Progenitor cell of endocrine pancreas (in vitro differentiated cells): Measurements from ENCODE around the gene TMEM61. TPM values are rescaled to one million over a fixed set of nuclear protein-coding genes. Genes with fewer than 3 reads are reported as not detected.
A peak's percentile ranks its signal among the peaks of the same experiment; 100 is the strongest.
"Not testable (repeated sequence)": the region's sequence is repeated elsewhere in the genome, so short reads cannot be mapped to it uniquely, and the experiment has no call there.

Experiments used
- DNase-seq: peaks from one replicate; pipeline ENCODE4 v3.0.0; 2021; ENCODE audit warnings: low spot score; ENCODE audit not compliant: unreplicated experiment
- H3K27ac Mint-ChIP-seq: 2 replicates; pipeline ENCODE4 v1.8.0; 2021; ENCODE audit warnings: mild to moderate bottlenecking, moderate library complexity, mixed read lengths
- H3K27me3 Mint-ChIP-seq: 2 replicates; pipeline ENCODE4 v1.8.0; 2021; ENCODE audit warnings: mixed read lengths
- H3K36me3 Mint-ChIP-seq: 2 replicates; pipeline ENCODE4 v1.8.0; 2022; ENCODE audit warnings: mixed read lengths; ENCODE audit not compliant: insufficient read depth
- H3K4me1 Mint-ChIP-seq: 2 replicates; pipeline ENCODE4 v1.8.0; 2021; ENCODE audit warnings: low read depth, mixed read lengths
- H3K4me3 Mint-ChIP-seq: 2 replicates; pipeline ENCODE4 v1.8.0; 2021; ENCODE audit warnings: low read depth, mild to moderate bottlenecking, moderate library complexity, mixed read lengths
- H3K9me3 Mint-ChIP-seq: 2 replicates; pipeline ENCODE4 v1.8.0; 2021; ENCODE audit warnings: low read depth, mixed read lengths
- CTCF ChIP-seq: fragments of 200-600 bp; sonication (generic); IDR thresholded peaks from one replicate; pipeline ENCODE4 v1.5.0; 2021; ENCODE audit warnings: antibody characterized with exemption, mild to moderate bottlenecking; ENCODE audit not compliant: unreplicated experiment
- long read RNA-seq: library from polyadenylated mRNA; unstranded; transcript quantifications from one replicate; pipeline ENCODE4 v2.0.0, GENCODE V29; 2020
- total RNA-seq: library from RNA; stranded (reverse); gene quantifications from 2 replicates; pipeline ENCODE4 v1.2.1, GENCODE V29; 2021

TMEM61 gene
- total RNA-seq: 0.53 and 1.3 TPM in 2 replicates
- long read RNA-seq: 0 reads

GRCh38 chr1:54980528-54981241, at the start of gene TMEM61:
TSS of gene TMEM61 (plus strand) at chr1:54980628. CDS start at chr1:54981066, 438 bp downstream.
- peaks cover 71% of the 10 kb centered on the region for H3K27me3 Mint-ChIP-seq
- peak within 1 kb of the TSS; percentile 66 for H3K4me3 Mint-ChIP-seq
- peaks cover 5% of the 10 kb centered on the region for H3K4me1 Mint-ChIP-seq
- no peaks in the 10 kb centered on the region for H3K36me3 Mint-ChIP-seq
- DNase-seq: no peak
- TF ChIP-seq CTCF: no peak
- no peaks in the 10 kb centered on the region for H3K9me3 Mint-ChIP-seq
- no peak within 1 kb of the TSS for H3K27ac Mint-ChIP-seq

DNA sequence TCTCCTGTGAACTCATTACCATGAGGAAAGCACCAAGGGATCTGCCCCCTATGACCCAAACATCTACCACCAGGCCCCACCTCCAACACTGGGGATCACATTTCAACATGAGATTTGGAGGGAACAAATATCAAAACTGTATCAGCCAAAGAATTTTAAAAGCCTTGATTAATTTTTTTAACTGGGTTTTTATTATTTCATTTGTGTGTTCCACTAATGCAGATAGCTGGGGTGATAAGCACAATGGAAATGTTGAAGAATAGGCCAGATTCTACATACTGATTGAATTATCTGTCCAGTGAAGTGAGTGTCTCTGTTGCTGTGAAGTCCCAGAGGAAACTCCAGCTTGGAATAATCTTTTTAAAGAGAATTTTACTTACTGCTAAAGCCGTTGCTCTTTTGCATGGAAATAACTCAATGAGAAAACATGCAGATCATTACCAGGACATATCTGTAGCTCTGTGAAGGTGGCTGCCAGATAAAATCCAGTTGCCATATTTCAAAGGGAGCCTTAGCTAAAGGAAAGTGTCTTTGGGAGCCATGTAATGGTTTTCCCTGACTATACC, 49.1 kb upstream of the TMEM61 start:
- H3K36me3 Mint-ChIP-seq: peaks cover 5% of the 10 kb centered on the region
- H3K27ac Mint-ChIP-seq: no peak overlapping the region
- peaks cover 2% of the 10 kb centered on the region for H3K4me1 Mint-ChIP-seq
- peaks cover 7% of the 10 kb centered on the region for H3K27me3 Mint-ChIP-seq
- no peak for TF ChIP-seq CTCF
- H3K9me3 Mint-ChIP-seq: peaks cover 12% of the 10 kb centered on the region
- DNase-seq: no peak
- H3K4me3 Mint-ChIP-seq: no peak overlapping the region

GRCh38 chr1:54934081-54934480, 46.3 kb upstream of the TMEM61 start:
- not testable (repeated sequence) for H3K27ac Mint-ChIP-seq, H3K4me3 Mint-ChIP-seq, H3K4me1 Mint-ChIP-seq, H3K36me3 Mint-ChIP-seq, DNase-seq
- Mint-ChIP-seq H3K9me3 (peaks cover 12% of the 10 kb centered on the region), H3K27me3 (peaks cover 14% of the 10 kb centered on the region)

- H3K9me3 Mint-ChIP-seq: peaks cover 12% of the 10 kb centered on the region
- peaks cover 5% of the 10 kb centered on the region for H3K36me3 Mint-ChIP-seq
- no peak overlapping the region for H3K4me3 Mint-ChIP-seq
- no peak for DNase-seq
- H3K27me3 Mint-ChIP-seq: peaks cover 14% of the 10 kb centered on the region
- no peak for TF ChIP-seq CTCF
- H3K27ac Mint-ChIP-seq: no peak overlapping the region
- H3K4me1 Mint-ChIP-seq: peaks cover 2% of the 10 kb centered on the region
Measured at GRCh38 chr1:54934869-54935268, 45.6 kb upstream of the TMEM61 start.

DNA sequence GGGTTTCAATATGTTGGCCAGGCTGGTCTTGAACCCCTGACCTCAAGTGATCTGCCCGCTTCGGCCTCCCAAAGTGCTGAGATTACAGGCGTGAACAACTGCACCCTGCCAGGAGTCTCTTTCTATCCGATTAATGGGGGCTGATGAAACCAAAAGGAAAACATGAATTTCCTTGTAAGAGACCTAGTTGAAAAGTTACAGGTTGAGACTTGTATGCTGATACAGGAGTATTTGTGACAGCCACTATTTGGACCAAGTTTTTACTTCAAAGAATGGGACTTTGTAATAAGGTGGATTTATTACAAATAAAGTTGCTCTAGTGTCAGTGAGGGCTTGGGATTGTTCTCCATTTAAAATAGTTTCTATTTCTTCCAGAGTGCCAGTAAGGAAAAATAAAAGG, 43.6 kb upstream of the TMEM61 start:
- Mint-ChIP-seq H3K36me3 (peaks cover 4% of the 10 kb centered on the region), H3K4me3 (no peak overlapping the region), H3K27ac (no peak overlapping the region), H3K4me1 (peaks cover 2% of the 10 kb centered on the region), H3K9me3 (peaks cover 10% of the 10 kb centered on the region), H3K27me3 (peaks cover 20% of the 10 kb centered on the region)
- no peak for TF ChIP-seq CTCF
- no peak for DNase-seq

DNA sequence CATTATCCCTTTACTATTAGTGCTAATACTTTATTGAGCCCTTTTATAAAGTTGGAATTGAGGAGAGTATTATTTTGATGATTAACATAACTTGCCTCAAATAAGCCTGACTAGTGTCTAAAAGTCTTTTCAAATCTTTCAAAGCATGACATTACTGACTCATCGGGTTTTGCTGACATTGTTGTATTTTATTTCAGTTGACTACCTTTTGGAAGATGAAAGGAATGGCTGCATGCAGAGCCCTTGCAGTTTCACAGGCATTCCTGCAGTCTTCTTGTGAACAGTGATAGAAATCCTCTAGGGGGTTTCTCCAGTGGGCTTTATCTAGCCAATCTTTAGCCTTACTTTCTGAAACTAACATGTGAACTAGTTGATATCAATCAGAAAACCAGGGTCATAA, 43.0 kb upstream of the TMEM61 start:
- H3K27me3 Mint-ChIP-seq: peaks cover 23% of the 10 kb centered on the region
- DNase-seq: no peak
- TF ChIP-seq CTCF: no peak
- H3K27ac Mint-ChIP-seq: no peak overlapping the region
- H3K4me1 Mint-ChIP-seq: peaks cover 2% of the 10 kb centered on the region
- H3K9me3 Mint-ChIP-seq: peaks cover 10% of the 10 kb centered on the region
- H3K4me3 Mint-ChIP-seq: no peak overlapping the region
- H3K36me3 Mint-ChIP-seq: peaks cover 4% of the 10 kb centered on the region

DNA sequence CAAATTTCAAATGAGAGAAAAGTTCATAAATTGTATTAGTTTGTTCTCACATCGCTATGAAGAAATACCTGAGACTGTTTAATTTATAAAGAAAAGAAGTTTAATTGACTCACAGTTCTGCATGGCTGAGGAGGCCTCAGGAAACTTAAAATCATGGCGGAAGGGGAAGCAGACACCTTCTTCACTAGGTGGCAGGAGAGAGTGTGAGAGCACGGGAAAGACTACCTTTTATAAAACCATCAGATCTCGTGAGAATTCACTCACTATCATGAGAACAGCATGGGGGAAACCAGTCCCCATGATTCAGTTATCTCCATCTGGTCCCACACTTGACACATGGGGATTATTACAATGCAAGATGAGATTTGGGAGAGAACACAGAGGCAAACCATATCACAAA, 41.5 kb upstream of the TMEM61 start:
- not testable (repeated sequence) for DNase-seq, H3K27ac Mint-ChIP-seq, H3K4me3 Mint-ChIP-seq, H3K36me3 Mint-ChIP-seq, H3K9me3 Mint-ChIP-seq, H3K4me1 Mint-ChIP-seq
- H3K27me3 Mint-ChIP-seq: peaks cover 23% of the 10 kb centered on the region
